Measurements from ENCODE around the gene PTPRN2. TPM values are rescaled to one million over a fixed set of nuclear protein-coding genes. Genes with fewer than 3 reads are reported as not detected.

The PTPRN2 gene
- total and polyA plus RNA-seq, 9 of the 15 experiments (the other 6 are each of a cell fraction or from before 2014, with no cell fraction given) = not detected

DNA sequence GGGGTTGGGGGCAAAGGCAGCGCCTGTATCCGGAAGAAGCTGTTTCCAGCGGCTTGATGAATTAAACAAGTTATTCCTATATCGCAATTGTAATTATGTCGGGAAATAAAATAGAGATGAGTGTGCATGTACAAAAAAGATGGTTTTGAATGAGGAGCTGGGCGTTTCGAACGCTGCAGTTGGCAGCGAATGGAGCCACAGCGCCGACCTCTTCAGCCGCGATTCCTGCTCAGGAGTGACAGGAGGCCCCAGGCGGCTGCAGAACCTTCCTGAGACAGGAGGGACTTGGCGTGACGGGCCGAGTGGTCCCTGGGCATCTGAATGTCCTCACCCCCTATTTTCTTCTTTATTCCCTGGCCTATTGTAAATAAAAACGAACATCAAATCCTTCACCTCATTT is 1065.9 kb downstream of the PTPRN2 start:
- DNase-seq (ENCODE audit: extremely low read depth in 1 of 4, low spot score in 3 of 4) (no peak), FAIRE-seq (no peak), ATAC-seq (no peak)
- Histone ChIP-seq H3K9me3 (replicated peaks; ENCODE audit: control insufficient read depth, insufficient read depth, low read depth, low read length) (no peaks in the 10 kb centered on the region), H3K36me3 (ENCODE audit: control insufficient read depth, insufficient read depth, low read length) (no peaks in the 10 kb centered on the region), H3K27me3 (ENCODE audit: control insufficient read depth in 2 of 2, insufficient read depth in 2 of 2, low read length in 2 of 2) (peaks cover 64 to 90% of the 10 kb centered on the region in 2 experiments), H3K79me2 (ENCODE audit: control insufficient read depth, insufficient read depth, low read length) (no peaks in the 10 kb centered on the region), H2AFZ (ENCODE audit: low read depth, low read length) (no peak overlapping the region), H3K27ac (ENCODE audit: extremely low read depth, low read depth, low read length) (no peak overlapping the region), H3K4me1 (replicated peaks in 1 of 2; ENCODE audit: control insufficient read depth in 2 of 2, insufficient read depth in 2 of 2, low read length in 2 of 2) (peaks cover 5 to 39% of the 10 kb centered on the region in 2 experiments; a peak in 4 of 5 replicates), H3K9ac (ENCODE audit: insufficient read depth in 1 of 2, low read depth in 2 of 2, low read length in 2 of 2) (no peak overlapping the region), H4K20me1 (replicated peaks; ENCODE audit: control insufficient read depth, insufficient read depth, low read length) (peaks cover 9% of the 10 kb centered on the region), H3K4me3 (no peak overlapping the region), H3K9me1 (ENCODE audit: control insufficient read depth, insufficient read depth, low read length) (no peaks in the 10 kb centered on the region), H3K4me2 (ENCODE audit: insufficient read depth, low read length) (no peak overlapping the region)
- intact Hi-C loops (cut with micrococcal nuclease) (no loop called here), in situ Hi-C loops (cut with MboI) (no loop called here)
- WGBS (ENCODE audit: insufficient coverage, low coverage, missing lambda C conversion rate) = 7% methylated on average over 18 of the region's 18 CpGs
- BruUV-seq (replicated peaks) = no TSS peak
- TF ChIP-seq POLR2G (IDR thresholded peaks at IDR 0.05; ENCODE audit: low read depth, low read length) = no peak
- TF ChIP-seq, protein P1, sequence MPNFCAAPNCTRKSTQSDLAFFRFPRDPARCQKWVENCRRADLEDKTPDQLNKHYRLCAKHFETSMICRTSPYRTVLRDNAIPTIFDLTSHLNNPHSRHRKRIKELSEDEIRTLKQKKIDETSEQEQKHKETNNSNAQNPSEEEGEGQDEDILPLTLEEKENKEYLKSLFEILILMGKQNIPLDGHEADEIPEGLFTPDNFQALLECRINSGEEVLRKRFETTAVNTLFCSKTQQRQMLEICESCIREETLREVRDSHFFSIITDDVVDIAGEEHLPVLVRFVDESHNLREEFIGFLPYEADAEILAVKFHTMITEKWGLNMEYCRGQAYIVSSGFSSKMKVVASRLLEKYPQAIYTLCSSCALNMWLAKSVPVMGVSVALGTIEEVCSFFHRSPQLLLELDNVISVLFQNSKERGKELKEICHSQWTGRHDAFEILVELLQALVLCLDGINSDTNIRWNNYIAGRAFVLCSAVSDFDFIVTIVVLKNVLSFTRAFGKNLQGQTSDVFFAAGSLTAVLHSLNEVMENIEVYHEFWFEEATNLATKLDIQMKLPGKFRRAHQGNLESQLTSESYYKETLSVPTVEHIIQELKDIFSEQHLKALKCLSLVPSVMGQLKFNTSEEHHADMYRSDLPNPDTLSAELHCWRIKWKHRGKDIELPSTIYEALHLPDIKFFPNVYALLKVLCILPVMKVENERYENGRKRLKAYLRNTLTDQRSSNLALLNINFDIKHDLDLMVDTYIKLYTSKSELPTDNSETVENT (CRISPR knock-in tag; IDR thresholded peaks at IDR 0.05) = no peak
- no peak for TF ChIP-seq HOXB6 (CRISPR knock-in tag; IDR thresholded peaks at IDR 0.05; ENCODE audit: borderline replicate concordance)
- TF ChIP-seq ZNF316 (IDR thresholded peaks at IDR 0.05) = no peak
- TF ChIP-seq SP1 (CRISPR knock-in tag; IDR thresholded peaks at IDR 0.05) = no peak
- TF ChIP-seq ETV6 (IDR thresholded peaks at IDR 0.05; ENCODE audit: borderline replicate concordance in 1 of 2, low read depth in 2 of 2, low read length in 1 of 2) = no peak
- no peak for TF ChIP-seq ETV6 (CRISPR knock-in tag; IDR thresholded peaks at IDR 0.05; ENCODE audit: borderline replicate concordance)
- CTCF ChIA-PET (ENCODE audit: low intra/inter-chr PET ratio) = no interaction called here
- POLR2A ChIA-PET = interaction anchor here (0.6 to 1.2 kb wide), 4 partner anchors 9 to 661 kb away, joined by 3 to 4 read pairs (median 3); no protein-coding TSS in a partner anchor
